ENCODE data around the gene CACNA2D4.

CACNA2D4 gene

GRCh38 chr12:1885599-1886245 is 32.7 kb downstream of the CACNA2D4 start:
- no peak for DNase-seq

GRCh38 chr12:1885082-1885596 is 33.3 kb downstream of the CACNA2D4 start:
- DNase-seq = no peak

- DNase-seq = no peak
Observed at GRCh38 chr12:1884651-1885050, 33.8 kb downstream of the CACNA2D4 start.

GRCh38 chr12:1883513-1883912 is 34.9 kb downstream of the CACNA2D4 start:
- no peak for DNase-seq

GRCh38 chr12:1882850-1883470 is 35.5 kb downstream of the CACNA2D4 start:
- peak; percentile 47 for DNase-seq

GRCh38 chr12:1882405-1882804 is 36.0 kb downstream of the CACNA2D4 start:
- DNase-seq = peak; percentile 43

- no peak for DNase-seq
Observed at GRCh38 chr12:1881936-1882335, 36.5 kb downstream of the CACNA2D4 start.

- DNase-seq = no peak
Observed at GRCh38 chr12:1881301-1881700, 37.2 kb downstream of the CACNA2D4 start.

- DNase-seq = peak; percentile 47
Observed at GRCh38 chr12:1880876-1881275, 37.6 kb downstream of the CACNA2D4 start.

- DNase-seq = peak; percentile 45
Observed at GRCh38 chr12:1880153-1880845, 38.2 kb downstream of the CACNA2D4 start.

- DNase-seq = no peak
Observed at GRCh38 chr12:1879633-1880032, 38.8 kb downstream of the CACNA2D4 start.

GRCh38 chr12:1878695-1879094 is 39.8 kb downstream of the CACNA2D4 start:
- DNase-seq = no peak

GRCh38 chr12:1878214-1878613 is 40.2 kb downstream of the CACNA2D4 start:
- DNase-seq = no peak

- DNase-seq = no peak
Observed at GRCh38 chr12:1877169-1877878, 41.1 kb downstream of the CACNA2D4 start.

- DNase-seq = no peak
Observed at GRCh38 chr12:1876086-1876485, 42.4 kb downstream of the CACNA2D4 start.

- DNase-seq = no peak
Observed at GRCh38 chr12:1875608-1876007, 42.8 kb downstream of the CACNA2D4 start.

GRCh38 chr12:1873531-1874510 is 44.6 kb downstream of the CACNA2D4 start:
- DNase-seq = no peak

GRCh38 chr12:1872448-1872847 is 46.0 kb downstream of the CACNA2D4 start:
- DNase-seq = no peak

- DNase-seq = no peak
Observed at GRCh38 chr12:1872001-1872400, 46.5 kb downstream of the CACNA2D4 start.

- DNase-seq = no peak
Observed at GRCh38 chr12:1870998-1871917, 47.2 kb downstream of the CACNA2D4 start.

- peak; percentile 80 for DNase-seq
Observed at GRCh38 chr12:1870086-1870485, 48.4 kb downstream of the CACNA2D4 start.

Measured in islet precursor cell (in vitro differentiated cells).